G401.6 (cell line): ENCODE data around the gene TRABD.
"Not testable (repeated sequence)": the region's sequence is repeated elsewhere in the genome, so short reads cannot be mapped to it uniquely, and the experiment has no call there.

ENCODE experiments used
- FAIRE-seq: peaks from 2 replicates; lab custom pipeline; 2012; peaks lifted over from hg19 to GRCh38; lab: Jason Lieb, UNC

Gene TRABD

GRCh38 chr22:50153056-50153755 is 32.5 kb upstream of the TRABD start:
- FAIRE-seq, result no peak

DNA sequence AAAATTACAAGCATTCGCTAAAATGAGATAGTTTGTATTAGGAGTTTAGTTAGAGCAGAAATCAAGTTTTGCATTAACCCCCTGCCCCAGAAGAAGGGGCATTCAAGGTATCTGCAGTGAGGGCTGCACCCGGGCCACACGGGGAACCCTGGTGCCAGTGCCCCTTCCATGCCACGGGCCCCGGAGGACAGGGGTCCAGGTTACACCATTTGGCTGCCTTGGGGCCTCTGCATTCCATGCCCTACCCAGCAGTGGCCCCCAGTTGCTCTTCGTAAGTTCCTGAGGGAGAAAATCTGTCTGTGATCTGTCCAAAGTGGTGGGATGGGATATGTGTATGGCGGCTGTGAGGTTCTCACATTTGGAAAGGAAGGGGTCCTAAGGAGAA is 32.0 kb upstream of the TRABD start:
- FAIRE-seq, result no peak

- FAIRE-seq, result no peak
These were observed 27.9 kb upstream of the TRABD start for GRCh38 chr22:50157709-50158375.

DNA sequence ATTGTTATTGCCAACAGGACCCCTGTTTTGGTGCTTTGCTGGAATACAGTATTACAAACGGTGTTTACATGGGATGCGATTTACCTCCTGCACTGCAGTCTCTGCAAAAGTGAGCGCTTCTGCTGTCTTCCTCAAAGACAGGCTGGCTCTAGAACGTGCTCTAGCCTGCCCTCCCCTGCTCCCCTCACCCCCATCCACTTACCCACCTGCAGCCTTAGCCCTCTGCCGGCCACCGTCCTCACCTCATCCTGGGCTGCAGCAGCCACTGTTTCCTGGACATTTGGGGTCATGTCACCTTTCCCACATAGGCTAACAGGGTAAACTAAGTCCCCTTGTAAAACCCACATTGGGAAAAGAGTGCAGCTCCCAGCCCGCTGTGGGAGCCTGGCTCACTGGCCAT is 24.8 kb upstream of the TRABD start:
- no peak for FAIRE-seq

DNA sequence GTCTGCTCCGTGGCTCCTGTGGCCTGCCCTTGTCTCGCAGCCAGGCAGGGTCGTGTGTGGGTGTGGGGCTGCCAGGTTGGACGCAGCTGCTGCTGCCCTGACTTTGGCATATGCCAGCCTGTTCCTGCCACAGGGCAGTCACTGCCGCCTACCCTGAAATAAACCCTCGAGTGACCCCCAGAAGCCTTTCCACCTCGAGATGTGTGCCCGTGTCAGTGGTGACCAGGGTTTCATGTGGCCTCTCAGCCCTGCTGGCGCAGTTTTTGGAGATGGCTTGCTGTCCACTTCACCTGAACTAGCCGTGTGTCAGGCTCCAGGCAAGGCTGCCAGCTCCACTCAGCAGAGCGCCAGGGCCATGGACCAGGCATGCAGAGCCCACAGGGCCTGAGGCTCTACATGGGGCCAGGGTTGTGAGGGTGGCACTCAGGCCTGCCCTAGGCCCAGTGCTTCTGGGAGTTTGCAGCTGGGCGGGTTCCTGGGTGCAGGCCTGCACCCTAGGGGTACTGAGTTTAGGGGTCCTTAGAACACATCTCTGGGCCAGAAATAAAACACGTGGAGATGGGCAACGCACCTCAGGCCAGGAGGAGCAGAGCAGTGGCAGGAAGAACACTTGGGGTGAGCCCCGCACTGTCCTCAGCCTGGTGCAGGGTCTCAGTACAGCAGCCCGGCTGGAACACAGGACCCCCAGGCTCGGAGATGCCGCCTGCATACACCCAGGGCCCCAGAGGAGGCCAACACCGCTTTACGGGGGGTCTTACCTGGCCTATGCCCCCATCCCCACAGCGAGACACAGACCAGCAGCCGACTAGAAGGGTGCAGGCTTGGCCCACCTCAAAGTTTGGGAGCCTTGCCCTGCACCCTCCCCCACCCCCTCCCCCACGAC is 24.0 kb upstream of the TRABD start:
- FAIRE-seq, result no peak

DNA sequence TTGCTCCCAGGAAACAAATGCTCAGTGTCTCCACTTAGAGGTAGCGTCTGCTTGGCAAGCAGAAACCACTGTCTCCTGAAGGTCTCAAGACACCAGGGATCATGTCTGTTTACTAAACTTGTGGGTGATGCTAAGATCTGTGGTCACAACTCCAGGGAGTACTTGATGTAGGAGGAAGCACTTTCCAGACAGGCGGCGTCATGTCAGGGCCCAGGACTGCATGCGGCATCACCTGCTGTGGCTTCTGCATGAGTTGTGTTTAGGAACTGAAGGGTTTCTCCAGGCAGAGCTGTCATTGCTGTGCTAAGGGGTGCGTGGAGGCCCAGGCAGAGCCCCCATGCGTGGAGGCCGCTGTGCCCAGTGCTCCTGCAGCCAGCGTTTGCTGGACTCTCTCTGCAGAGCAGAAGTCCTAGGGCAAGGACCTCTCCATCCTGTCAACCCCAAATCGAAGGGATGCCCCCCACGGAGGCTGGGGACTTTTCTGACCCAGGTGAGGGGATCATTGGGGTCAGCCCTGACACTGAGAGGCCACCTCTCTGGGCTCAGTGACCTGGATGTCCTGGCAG is 23.2 kb upstream of the TRABD start:
- no peak for FAIRE-seq

DNA sequence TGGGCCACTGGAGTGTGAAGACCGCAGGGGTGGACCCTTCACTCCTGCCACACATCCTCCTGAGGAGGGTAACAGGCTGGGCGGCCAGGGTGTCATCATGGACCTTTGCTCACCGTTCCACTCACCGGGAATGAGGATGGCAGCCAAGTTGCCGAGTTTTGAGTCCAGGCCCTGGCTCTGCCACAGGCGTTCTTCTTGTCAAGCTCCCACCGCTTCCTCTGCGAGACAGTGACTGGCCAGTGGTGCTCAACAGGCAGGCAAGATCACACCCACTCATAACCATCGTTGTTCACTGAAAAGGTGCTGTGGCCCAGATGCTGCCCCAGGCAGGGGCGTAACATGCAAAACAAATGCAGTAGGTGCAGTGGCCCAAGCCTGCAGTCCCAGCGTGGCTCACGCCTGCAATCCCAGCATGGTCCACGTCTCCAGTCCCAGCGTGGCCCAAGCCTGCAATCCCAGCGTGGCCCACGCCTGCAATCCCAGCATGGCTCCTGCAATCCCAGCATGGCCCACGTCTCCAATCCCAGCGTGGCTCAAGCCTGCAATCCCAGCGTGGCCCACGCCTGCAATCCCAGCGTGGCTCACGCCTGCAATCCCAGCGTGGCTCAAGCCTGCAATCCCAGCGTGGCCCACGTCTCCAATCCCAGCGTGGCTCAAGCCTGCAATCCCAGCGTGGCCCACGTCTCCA is 20.1 kb upstream of the TRABD start:
- no peak for FAIRE-seq

DNA sequence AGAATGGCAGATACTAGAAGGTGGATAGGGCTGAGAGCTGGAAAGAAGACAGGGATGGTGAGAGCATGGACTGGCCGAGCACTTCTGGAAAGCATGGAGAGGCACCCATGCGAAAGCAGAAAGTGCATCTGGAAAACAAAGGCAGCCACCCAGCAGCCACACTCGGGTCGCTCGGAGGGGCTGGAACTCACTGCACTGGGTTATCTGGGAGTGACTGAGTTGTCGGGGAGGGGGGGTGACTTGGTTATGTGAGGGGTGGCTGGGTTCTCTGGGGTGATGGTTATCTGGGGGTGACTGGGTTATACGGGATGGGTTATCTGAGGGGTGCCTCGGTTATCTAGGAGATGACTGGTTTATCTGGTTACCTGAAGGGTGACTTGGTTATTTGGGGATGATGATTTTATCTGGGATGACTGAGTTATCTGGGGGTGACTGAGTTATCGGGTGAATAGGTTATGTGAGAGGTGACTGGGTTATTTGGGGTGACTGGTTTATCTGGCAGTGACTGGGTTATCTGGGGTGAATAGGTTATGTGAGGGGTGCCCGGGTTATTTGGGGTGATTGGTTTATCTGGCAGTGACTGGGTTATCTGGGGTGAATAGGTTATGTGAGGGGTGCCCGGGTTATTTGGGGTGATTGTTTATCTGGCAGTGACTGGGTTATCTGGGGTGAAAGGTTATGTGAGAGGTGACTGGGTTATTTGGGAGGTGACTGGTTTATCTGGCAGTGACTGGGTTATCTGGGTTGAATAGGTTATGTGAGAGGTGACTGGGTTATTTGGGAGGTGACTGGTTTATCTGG is 17.8 kb upstream of the TRABD start:
- FAIRE-seq, result no peak

DNA sequence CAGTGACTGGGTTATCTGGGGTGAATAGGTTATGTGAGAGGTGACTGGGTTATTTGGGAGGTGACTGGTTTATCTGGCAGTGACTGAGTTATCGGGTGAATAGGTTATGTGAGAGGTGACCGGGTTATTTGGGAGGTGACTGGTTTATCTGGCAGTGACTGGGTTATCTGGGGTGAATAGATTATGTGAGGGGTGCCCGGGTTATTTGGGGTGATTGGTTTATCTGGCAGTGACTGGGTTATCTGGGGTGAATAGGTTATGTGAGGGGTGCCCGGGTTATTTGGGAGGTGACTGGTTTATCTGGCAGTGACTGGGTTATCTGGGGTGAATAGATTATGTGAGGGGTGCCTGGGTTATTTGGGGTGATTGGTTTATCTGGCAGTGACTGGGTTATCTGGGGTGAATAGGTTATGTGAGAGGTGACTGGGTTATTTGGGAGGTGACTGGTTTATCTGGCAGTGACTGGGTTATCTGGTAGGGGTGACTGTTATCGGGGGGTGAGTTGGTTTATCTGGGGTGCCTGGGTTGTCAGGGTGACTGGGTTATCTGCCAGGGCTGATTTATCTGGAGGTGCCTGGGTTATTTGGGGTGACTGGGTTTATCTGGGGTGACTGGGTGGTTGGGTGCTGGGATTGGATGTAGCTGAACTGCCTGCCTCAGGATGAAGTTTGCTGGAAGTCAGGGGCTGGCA is 17.1 kb upstream of the TRABD start:
- FAIRE-seq, result not testable (repeated sequence)

- no peak for FAIRE-seq
These were observed 16.4 kb upstream of the TRABD start for GRCh38 chr22:50169181-50169759.

DNA sequence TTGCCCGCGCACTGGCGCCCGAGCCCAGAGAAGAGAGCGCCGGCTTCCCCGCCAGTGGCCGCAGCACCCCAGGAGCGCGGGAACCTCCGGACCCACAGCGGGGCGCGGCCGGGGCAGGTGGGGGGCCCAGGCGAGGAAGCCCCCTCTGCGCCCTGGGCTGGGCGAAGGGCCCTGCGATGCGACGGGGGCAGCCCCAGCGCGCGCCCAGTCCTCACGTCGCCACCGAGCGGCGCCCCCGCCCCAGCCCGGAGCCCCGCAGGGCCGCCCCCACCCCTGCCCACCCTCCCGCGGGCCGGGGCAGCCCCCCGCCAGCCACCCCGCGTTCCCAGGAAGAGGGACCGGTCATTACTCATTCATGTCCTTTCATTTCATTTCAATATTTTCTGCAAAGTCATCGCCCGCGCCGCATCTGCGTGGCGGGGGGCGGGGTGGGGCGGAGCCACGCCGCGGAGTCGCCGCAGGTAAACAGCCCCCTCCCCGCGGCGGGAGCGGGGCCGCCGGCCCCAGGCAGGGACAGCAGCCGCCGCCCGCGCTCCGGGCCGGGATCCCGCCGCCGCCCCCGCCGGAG is 15.9 kb upstream of the TRABD start:
- FAIRE-seq, result no peak

DNA sequence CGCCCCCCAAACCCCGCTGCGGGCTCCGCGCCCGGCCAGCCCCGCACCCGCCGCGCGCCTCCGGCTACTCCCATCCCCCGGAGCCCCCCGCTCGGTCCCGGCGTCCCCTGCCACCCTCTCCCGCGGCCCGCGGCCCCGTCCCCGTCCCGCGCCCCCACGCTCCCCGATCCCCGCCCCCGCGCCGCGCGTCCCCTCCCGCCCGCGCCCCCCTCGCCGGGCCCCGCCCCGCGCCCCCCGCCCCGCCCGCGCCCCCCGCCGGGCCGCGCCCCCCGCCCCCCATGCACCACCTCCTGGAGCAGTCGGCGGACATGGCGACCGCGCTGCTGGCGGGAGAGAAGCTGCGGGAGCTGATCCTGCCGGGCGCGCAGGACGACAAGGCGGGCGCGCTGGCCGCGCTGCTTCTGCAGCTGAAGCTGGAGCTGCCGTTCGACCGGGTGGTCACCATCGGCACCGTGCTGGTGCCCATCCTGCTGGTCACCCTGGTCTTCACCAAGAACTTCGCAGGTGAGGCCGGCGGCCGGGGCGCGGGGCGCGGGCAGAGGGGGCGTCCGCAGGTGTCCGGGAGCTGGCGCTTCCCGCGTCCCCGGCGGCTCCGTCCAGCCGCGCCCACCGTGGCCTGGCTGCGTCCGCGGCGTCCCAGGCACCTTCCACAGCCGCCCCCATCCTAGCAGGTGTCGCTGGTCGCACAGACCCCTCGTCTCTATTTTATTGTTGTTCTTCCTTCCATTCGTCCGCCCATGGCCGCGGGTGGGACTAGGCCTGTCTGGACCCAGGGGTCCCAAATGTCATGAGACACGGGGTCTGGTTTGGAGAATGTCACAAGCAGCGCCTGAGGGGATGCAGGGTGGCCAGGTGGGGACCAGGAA is 15.0 kb upstream of the TRABD start, which contains the start of gene PANX2:
Gene PANX2 (plus strand): TSS at position 279 of the 866 bp plus-strand sequence. CDS start 0 bp downstream, at position 279.
- FAIRE-seq, result no peak

- FAIRE-seq, result no peak
These were observed 14.3 kb upstream of the TRABD start for GRCh38 chr22:50171319-50171964.

GRCh38 chr22:50171965-50172421 is 13.7 kb upstream of the TRABD start:
- FAIRE-seq, result no peak

GRCh38 chr22:50173311-50173982 is 12.3 kb upstream of the TRABD start:
- FAIRE-seq, result no peak

- FAIRE-seq, result no peak
These were observed 11.7 kb upstream of the TRABD start for GRCh38 chr22:50173983-50174355.

DNA sequence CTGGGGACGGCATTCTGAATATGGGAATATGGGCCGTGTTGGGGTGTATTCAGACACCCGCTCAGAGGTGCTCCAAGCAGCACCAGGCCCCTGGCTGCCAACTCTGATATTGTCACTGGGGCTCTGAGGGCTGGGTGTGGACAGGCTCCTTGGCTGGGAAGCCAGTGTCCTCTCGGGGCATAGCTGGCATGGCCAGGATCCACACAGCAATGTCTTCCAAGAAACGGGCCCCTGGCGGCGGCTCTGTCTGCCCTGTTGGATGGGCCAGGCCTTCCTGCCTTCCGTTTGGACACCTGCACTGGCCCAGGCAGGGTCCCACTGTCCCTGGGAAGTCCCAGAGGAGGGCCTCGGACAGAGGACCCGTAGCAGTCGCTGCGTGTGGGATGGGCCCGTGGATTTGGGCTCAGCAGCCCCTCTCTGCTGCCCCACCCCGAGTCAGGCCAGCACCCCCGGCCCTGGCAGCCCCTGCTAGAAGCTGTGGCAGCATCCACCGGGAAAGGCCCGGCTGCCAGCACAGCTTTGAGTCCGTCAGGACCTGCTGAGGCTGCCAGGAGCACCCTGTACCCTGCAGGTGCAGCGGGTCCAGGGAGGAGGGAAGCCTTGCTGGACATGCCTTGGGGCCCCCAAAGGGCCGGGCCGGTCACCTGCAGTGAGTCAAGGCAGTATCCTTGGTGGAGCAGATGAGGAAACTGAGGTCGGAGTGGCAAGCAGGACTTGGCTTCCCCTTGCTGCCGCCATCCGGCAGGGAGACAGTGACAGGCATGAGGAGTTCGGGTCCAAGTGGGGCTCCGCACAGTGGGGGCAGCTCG is 11.1 kb upstream of the TRABD start:
- FAIRE-seq, result no peak
